GM12872 (cell line): ENCODE measurements around the gene PCDH1.

Source experiments
- TF ChIP-seq, protein P1 (sequence below): IDR thresholded peaks from 3 replicates; pipeline ENCODE4 v1.5.1; 2011; ENCODE audit warnings: low read depth, mild to moderate bottlenecking, low read length, moderate library complexity; ENCODE audit not compliant: insufficient read depth

Gene PCDH1

DNA sequence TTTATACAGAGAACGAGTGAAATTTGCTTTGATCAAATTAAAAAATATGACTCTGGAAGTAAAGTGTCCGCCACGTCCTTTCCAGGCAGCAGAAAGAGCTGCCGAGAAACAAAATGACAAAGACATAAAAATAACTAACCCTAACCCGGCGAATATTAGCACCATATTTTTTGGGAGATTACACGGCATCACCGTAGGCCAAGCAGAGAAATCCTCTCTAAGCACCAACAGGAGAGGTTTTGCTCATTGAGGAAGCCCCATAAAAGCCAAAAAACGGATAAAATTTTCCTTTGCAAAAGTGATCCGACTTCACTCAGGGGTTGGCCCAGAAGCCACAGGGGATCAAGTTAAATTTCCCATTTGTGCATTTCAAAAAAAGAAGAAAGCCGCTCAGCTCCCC, 70.9 kb downstream of the PCDH1 start:
- TF ChIP-seq, protein P1, sequence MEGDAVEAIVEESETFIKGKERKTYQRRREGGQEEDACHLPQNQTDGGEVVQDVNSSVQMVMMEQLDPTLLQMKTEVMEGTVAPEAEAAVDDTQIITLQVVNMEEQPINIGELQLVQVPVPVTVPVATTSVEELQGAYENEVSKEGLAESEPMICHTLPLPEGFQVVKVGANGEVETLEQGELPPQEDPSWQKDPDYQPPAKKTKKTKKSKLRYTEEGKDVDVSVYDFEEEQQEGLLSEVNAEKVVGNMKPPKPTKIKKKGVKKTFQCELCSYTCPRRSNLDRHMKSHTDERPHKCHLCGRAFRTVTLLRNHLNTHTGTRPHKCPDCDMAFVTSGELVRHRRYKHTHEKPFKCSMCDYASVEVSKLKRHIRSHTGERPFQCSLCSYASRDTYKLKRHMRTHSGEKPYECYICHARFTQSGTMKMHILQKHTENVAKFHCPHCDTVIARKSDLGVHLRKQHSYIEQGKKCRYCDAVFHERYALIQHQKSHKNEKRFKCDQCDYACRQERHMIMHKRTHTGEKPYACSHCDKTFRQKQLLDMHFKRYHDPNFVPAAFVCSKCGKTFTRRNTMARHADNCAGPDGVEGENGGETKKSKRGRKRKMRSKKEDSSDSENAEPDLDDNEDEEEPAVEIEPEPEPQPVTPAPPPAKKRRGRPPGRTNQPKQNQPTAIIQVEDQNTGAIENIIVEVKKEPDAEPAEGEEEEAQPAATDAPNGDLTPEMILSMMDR: no peak

DNA sequence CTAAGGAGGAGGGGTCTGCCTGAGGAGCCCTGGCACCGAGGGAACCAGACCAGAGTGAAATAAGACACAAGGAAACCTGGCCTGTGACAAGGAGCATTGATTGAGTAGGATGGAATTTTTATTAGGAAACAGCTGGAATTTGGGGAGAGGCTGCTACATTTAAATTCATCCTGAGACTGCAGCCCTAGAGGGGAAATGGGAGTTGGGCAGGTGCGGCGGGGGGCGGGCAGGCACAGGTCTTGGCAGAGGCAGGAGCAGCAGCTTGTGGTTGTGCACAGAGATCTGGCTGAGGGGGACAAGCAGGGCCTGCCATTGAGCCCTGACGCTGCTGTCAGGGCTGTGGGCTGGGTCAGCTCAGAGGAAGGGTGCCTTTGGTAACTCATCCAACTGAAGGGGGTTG, 71.6 kb downstream of the PCDH1 start:
- TF ChIP-seq, protein P1: no peak

DNA sequence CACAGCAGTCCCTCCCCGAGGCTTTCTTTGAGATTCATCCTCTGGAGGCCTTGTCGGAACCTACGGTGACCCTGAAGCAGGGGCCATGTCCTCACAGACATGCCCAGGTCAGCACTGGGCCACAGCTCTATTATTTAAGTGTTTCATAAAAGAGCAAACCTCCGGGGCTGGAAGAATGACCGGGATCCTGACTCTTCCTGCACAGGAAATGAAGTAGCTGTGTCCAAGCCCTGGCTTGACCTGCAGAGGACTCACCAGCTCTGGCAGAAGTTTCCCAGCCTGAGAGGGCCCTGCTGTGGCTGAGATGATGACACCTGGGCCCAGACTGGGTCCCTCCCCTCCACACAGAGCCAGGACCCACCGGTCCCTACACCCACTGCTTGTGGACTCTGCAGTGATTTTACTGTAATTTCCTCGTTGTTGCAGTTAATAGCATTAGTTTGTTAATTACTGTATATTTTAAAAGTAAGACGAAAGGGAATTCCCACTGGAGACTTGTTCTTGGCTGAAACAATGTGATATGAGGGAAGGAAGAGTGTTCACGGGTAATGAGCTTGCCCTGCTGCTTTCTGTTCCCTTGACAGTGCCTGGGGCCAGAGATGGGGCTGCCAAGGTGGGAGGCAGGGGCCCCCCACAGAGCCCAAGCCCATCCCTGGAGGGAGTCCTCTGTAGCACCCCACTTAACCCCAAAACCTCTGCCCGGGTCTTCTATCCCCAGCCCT, 72.2 kb downstream of the PCDH1 start:
- TF ChIP-seq, protein P1: no peak

DNA sequence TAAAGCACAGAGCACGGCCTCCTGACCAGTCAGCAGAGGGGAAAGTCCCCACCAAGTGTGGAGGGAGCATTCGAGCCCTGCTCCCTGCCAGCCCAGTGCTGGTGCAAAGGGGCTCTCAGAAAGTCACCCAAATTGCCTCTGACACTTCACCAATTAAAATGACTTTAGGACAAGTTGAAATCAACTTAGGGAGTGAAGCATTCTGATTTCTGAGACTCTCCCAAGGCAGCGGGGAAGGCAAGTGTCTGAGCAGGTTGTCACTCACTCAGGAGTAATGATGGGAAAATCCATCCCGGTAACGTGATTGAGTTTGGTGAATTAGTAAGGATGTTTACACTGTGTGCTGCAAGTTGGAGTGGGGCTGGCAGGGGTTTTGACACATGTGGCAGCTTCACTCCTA, 73.7 kb downstream of the PCDH1 start:
- TF ChIP-seq, protein P1: no peak
